ENCODE measurements around the gene HBZ. TPM values are rescaled to one million over a fixed set of nuclear protein-coding genes. Genes with fewer than 3 reads are reported as not detected.

HBZ gene
- not detected in 2 replicates for total RNA-seq (ENCODE audit: low replicate concordance)

DNA sequence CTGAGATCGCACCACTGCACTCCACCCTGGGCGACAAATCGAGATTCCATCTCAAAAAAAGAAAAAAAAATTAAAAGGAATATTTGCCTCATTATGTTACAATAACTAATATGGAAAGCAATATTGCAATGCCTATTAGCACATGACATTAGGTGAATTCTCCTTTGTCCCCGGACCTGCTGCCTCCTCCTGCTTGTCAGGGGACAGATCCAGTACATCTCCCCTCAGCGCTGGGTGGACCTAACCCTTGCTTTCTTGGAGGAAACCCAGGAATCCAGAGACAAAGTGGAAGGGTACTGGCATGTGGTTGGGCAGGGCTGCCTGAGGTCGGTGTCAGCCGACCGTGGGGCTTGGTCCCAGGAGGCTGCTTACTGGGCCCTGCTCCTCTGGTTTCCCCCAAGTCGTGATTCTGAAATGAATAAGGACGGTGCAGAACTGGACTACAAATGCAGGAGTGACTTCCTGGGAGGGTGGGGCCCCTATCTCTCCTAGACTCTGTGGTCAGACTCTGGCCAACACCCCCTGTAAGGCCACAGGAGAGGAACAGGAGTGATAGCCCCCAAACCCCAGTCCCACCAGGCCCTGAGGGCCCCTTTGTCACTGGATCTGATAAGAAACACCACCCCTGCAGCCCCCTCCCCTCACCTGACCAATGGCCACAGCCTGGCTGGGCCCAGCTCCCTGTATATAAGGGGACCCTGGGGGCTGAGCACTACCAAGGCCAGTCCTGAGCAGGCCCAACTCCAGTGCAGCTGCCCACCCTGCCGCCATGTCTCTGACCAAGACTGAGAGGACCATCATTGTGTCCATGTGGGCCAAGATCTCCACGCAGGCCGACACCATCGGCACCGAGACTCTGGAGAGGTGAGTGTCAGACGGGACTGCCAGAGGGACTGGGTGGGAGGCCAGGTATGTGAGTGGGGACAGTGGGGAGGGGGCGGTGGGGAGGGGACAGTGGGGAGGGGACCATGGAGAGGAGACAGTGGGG, at the start of gene HBZ:
HBZ (plus strand) TSS at position 504 of the 988 bp plus-strand sequence; CDS start at position 770, 266 bp downstream.

DNA sequence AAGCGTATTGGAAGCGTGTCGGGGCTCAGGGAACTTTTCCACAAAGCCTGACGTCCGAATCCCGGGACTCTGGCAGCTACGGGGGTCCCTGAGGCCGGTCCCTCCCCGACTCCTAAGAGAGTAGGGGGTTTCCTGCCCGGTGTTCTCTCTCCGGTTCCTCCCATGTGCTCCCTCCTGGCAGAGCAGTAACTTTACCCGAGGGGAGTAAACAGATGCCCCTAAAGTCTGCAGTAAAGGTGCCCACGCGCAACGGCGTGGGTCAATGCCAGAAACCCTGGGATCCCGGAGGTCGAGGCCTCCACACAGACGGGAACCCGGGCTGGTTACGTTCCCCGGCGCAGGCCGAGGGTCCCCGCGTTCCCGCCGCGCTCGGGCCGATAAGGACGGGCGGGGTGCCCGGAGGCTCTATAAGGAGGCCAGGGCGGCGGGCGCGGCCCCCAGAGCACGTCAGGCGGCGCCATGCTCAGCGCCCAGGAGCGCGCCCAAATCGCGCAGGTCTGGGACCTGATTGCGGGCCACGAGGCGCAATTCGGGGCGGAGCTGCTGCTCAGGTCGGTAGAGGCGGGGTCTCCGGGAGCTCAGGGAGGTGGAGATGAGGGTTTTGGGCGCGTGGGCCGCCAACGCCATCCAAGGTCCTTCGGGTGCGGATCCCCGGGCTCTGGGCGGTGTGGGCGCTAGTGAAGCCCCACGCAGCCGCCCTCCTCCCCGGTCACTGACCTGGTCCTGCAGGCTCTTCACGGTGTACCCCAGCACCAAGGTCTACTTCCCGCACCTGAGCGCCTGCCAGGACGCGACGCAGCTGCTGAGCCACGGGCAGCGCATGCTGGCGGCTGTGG, 13.3 kb downstream of the HBZ start, which contains the start of gene HBM:
HBM (plus strand) TSS at position 440 of the 836 bp plus-strand sequence; CDS start at position 460, 20 bp downstream.

DNA sequence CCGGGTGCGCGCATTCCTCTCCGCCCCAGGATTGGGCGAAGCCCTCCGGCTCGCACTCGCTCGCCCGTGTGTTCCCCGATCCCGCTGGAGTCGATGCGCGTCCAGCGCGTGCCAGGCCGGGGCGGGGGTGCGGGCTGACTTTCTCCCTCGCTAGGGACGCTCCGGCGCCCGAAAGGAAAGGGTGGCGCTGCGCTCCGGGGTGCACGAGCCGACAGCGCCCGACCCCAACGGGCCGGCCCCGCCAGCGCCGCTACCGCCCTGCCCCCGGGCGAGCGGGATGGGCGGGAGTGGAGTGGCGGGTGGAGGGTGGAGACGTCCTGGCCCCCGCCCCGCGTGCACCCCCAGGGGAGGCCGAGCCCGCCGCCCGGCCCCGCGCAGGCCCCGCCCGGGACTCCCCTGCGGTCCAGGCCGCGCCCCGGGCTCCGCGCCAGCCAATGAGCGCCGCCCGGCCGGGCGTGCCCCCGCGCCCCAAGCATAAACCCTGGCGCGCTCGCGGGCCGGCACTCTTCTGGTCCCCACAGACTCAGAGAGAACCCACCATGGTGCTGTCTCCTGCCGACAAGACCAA, 20.0 kb downstream of the HBZ start, which contains the start of gene HBA2:
HBA2 (plus strand) TSS at position 503 of the 568 bp plus-strand sequence; CDS start at position 540, 37 bp downstream.

GRCh38 chr16:176477-177382, 24.3 kb downstream of the HBZ start, which contains the start of gene HBA1:
TSS of gene HBA1 (plus strand) at chr16:176680. CDS start at chr16:176717, 37 bp downstream.

GRCh38 chr16:180101-180675, 27.7 kb downstream of the HBZ start, which contains the start of gene HBQ1:
TSS of gene HBQ1 (plus strand) at chr16:180459. CDS start at chr16:180487, 28 bp downstream.

Other genes with a start within 250 kb of the HBZ start
- 4.9 and 5.0 TPM in 2 replicates for gene POLR3K, start 99.0 kb upstream of the HBZ start, total RNA-seq (ENCODE audit: low replicate concordance)
- 37.6 and 48.5 TPM in 2 replicates for gene SNRNP25, start 98.8 kb upstream of the HBZ start, total RNA-seq (ENCODE audit: low replicate concordance)
- gene RHBDF1, start 80.0 kb upstream of the HBZ start, total RNA-seq (ENCODE audit: low replicate concordance), result 27.8 and 35.7 TPM in 2 replicates
- 56.9 and 216 TPM in 2 replicates for gene MPG, start 74.4 kb upstream of the HBZ start, total RNA-seq (ENCODE audit: low replicate concordance)
- 5.8 and 7.0 TPM in 2 replicates for gene NPRL3, start 14.0 kb upstream of the HBZ start, total RNA-seq (ENCODE audit: low replicate concordance)
- not detected in 2 replicates for gene HBM, start 13.3 kb downstream of the HBZ start, total RNA-seq (ENCODE audit: low replicate concordance)
- gene HBA2, start 20.2 kb downstream of the HBZ start, total RNA-seq (ENCODE audit: low replicate concordance), result 0.23 TPM in 1 of 2 replicates, not detected in the other
- not detected in 2 replicates for gene HBA1, start 24.0 kb downstream of the HBZ start, total RNA-seq (ENCODE audit: low replicate concordance)
- not detected in 2 replicates for gene HBQ1, start 27.8 kb downstream of the HBZ start, total RNA-seq (ENCODE audit: low replicate concordance)
- 26.6 and 30.3 TPM in 2 replicates for gene LUC7L, start 76.8 kb downstream of the HBZ start, total RNA-seq (ENCODE audit: low replicate concordance)
- 25.9 and 46.7 TPM in 2 replicates for gene FAM234A, start 82.2 kb downstream of the HBZ start, total RNA-seq (ENCODE audit: low replicate concordance)
- gene RGS11, start 123.3 kb downstream of the HBZ start, total RNA-seq (ENCODE audit: low replicate concordance), result 1.2 and 10.1 TPM in 2 replicates
- 2.2 and 2.9 TPM in 2 replicates for gene ARHGDIG, start 127.9 kb downstream of the HBZ start, total RNA-seq (ENCODE audit: low replicate concordance)
- 0.23 and 0.38 TPM in 2 replicates for gene PDIA2, start 130.5 kb downstream of the HBZ start, total RNA-seq (ENCODE audit: low replicate concordance)
- gene AXIN1, start 200.1 kb downstream of the HBZ start, total RNA-seq (ENCODE audit: low replicate concordance), result 17.8 and 17.9 TPM in 2 replicates
- gene MRPL28, start 217.9 kb downstream of the HBZ start, total RNA-seq (ENCODE audit: low replicate concordance), result 36.4 and 93.1 TPM in 2 replicates
- 85.1 and 108 TPM in 2 replicates for gene PGAP6, start 229.3 kb downstream of the HBZ start, total RNA-seq (ENCODE audit: low replicate concordance)
- gene NME4, start 244.6 kb downstream of the HBZ start, total RNA-seq (ENCODE audit: low replicate concordance), result 76.3 and 99.0 TPM in 2 replicates
- gene DECR2, start 249.2 kb downstream of the HBZ start, total RNA-seq (ENCODE audit: low replicate concordance), result 6.6 and 12.5 TPM in 2 replicates